NK-92 treated with Interleukin-12 subunit alpha and Interleukin-12 subunit beta, amount 100 ng/mL, for 24 hours (cell line): ENCODE results near the gene PRKAA2.

Experiments used
- DNase-seq: peaks from one replicate; lab custom pipeline; 2025; lab: John Stamatoyannopoulos, UW

The PRKAA2 gene

DNA sequence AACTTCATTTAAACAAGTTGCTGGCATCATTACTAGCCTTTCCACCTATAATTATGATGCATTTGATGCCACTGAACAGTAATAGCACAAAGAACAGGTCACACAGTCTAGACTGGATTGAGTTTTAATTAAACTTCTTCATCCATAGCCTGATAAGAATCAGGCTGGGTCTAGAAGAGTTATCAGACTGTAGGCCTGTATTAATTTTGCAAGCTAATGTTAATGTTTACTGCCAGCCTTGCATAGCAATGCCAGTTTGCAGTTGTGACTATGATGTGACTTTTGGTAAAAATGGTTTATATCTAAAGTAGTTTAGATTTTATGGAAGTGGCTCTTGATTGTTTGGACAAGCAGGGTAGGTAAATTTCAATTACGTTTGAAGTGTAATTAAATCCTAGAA, 68.0 kb downstream of the PRKAA2 start:
- DNase-seq = no peak

DNA sequence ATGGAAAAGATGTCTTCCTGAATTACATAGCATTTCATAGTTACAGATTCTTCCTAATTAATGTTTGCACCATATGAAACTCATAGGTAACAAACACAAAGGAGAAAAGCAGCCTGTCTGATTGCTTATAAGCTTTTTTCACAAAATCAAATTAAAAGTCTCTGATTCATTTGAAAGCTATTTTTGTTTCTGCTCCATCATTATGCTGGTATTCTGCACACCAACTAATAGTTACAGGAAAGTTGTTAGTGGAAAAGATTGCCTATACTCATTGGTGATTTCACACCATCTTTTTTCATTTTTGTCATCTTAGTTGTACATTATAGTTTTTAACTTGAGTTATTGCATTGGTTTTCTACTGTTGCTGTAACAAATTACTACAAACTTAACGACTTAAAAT, 70.0 kb downstream of the PRKAA2 start:
- DNase-seq = no peak

- DNase-seq = no peak
Observed at GRCh38 chr1:56719171-56719570, 74.1 kb downstream of the PRKAA2 start.

DNA sequence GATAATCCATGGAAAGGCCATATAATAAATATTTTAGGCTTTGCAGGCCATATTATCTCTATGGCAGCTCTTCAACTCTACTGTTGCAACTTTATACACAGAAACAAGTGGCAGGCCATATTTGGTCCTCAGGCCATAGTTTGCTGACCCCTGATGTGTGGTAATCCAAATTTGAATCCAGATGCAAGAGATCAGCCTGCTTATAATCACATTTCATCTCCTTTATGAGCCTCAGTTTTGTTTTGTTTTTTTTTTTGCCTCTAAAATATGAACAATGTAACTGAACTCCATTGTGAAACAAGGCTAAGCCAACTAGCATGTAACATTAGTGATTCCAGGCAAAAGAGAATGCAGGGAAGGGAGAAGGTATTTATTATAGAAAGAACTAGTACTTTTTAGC, 81.6 kb downstream of the PRKAA2 start:
- DNase-seq = no peak

GRCh38 chr1:56728964-56729363, 83.8 kb downstream of the PRKAA2 start:
- no peak for DNase-seq

DNA sequence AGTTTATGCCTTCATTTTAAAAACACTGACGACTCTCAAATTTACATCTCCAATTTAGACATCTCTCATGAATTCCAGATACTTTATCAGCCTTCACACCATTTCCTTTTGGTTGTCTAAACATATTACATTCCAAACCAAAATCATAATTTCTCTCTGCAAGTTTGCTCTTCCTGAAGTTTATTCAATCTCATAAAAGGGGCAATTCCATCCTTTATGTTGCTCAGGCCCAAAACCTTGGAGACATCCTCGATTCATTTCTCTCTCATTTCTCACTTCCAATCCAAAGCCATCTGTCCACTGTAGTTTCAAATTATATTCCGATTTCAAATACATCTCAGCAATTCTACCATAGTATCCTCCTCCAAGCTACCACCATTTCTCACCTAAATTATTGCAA, 100.1 kb downstream of the PRKAA2 start:
- DNase-seq = no peak

DNA sequence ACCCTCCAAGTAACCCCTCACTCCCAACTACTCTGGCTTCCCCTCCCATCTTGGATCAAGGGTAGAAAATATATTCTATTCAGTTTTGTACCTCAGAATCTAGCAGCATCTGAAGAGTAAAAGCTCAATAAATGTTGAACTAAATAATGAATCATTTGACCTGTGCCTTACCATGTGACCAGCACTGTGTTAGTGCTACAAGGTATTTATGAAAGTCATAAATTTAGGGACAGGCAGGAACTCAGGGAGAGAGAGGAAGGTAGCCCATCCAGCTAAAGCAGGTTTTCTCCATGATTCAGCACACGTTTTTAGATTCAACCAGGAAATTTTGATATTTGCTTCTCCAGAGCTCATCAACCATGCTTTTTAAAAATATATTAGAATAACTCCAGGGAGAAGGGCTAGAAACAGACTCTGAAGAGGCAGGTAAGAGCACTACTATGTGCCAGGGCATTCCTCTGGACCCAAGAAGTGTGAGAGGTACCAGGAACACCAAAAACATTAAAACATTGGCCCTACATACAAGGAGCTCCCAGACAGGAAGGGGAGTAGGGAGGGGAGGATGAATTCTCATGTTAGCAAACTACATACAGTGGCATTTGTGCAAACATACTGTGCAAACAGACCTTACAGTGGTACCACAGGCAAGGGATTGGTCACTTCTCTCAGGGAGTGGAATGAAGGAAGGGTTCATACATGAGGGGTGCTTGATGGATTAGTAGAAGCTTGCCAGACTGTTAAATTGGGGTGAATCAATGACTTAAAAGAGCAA, 109.8 kb downstream of the PRKAA2 start:
- DNase-seq = no peak

GRCh38 chr1:56755911-56756310, 110.8 kb downstream of the PRKAA2 start:
- DNase-seq = no peak

- DNase-seq = no peak
Observed at GRCh38 chr1:56758135-56758534, 113.0 kb downstream of the PRKAA2 start.

GRCh38 chr1:56758794-56759193, 113.7 kb downstream of the PRKAA2 start:
- DNase-seq = no peak
